Measurements from ENCODE around the gene PNP.

GRCh38 chr14:20492486-20492885, 23.3 kb downstream of the PNP start:
- TF ChIP-seq POLR2A (IDR thresholded peaks at IDR 0.05) (no peak), CTCF (IDR thresholded peaks at IDR 0.05) (no peak)
